ENCODE results near the gene ANKRD36C. TPM values are rescaled to one million over a fixed set of nuclear protein-coding genes. Genes with fewer than 3 reads are reported as not detected.
"Not testable (repeated sequence)": the region's sequence is repeated elsewhere in the genome, so short reads cannot be mapped to it uniquely, and the experiment has no call there.

ANKRD36C gene
- total and polyA plus RNA-seq, 5 experiments from 2014 or later: 8.4 to 71.8 (median 13.6) TPM

GRCh38 chr2:96019909-96020590, 28.4 kb upstream of the ANKRD36C start:
- H3K4me1 Mint-ChIP-seq, H3K36me3 Mint-ChIP-seq, H3K27ac Mint-ChIP-seq, DNase-seq, H3K27me3 Mint-ChIP-seq, ATAC-seq, H3K4me3 Mint-ChIP-seq, POLR2A ChIA-PET, H3K9me3 Mint-ChIP-seq: not testable (repeated sequence)

- not testable (repeated sequence) for H3K9me3 Mint-ChIP-seq
Observed at GRCh38 chr2:96016321-96016720, 24.7 kb upstream of the ANKRD36C start.

GRCh38 chr2:96012792-96013264, 21.2 kb upstream of the ANKRD36C start:
- POLR2A ChIA-PET, H3K4me3 Mint-ChIP-seq, H3K36me3 Mint-ChIP-seq, ATAC-seq, DNase-seq, H3K27me3 Mint-ChIP-seq, H3K9me3 Mint-ChIP-seq: not testable (repeated sequence)
- H3K27ac Mint-ChIP-seq: peak overlapping the region in 2 of 10 donors; percentile 5 to 10
- H3K4me1 Mint-ChIP-seq: peaks cover 8 to 18% (median 10%) of the 10 kb centered on the region in 4 donors

More at GRCh38 chr2:96016321-96016720, 24.7 kb upstream of the ANKRD36C start:
- H3K4me3 Mint-ChIP-seq, H3K4me1 Mint-ChIP-seq, H3K27me3 Mint-ChIP-seq, DNase-seq, POLR2A ChIA-PET, H3K36me3 Mint-ChIP-seq, ATAC-seq: not testable (repeated sequence)
- H3K27ac Mint-ChIP-seq: peak overlapping the region in 2 of 10 donors; percentile 8 to 63

- H3K4me3 Mint-ChIP-seq: peak overlapping the region in 3 of 10 donors; percentile 7 to 18 (median 14)
- H3K36me3 Mint-ChIP-seq, POLR2A ChIA-PET, H3K9me3 Mint-ChIP-seq, ATAC-seq, H3K27me3 Mint-ChIP-seq, DNase-seq: not testable (repeated sequence)
- H3K27ac Mint-ChIP-seq: peak overlapping the region in 6 of 10 donors; percentile 4 to 77 (median 54)
- H3K4me1 Mint-ChIP-seq: peaks cover 8 to 18% (median 10%) of the 10 kb centered on the region in 4 donors
Observed at GRCh38 chr2:96012086-96012791, 20.6 kb upstream of the ANKRD36C start.

GRCh38 chr2:96011129-96011455, 19.5 kb upstream of the ANKRD36C start:
- DNase-seq: peak in 4 of 10 donors; percentile 11 to 18 (median 14)
- H3K9me3 Mint-ChIP-seq, POLR2A ChIA-PET, H3K36me3 Mint-ChIP-seq: not testable (repeated sequence)
- Mint-ChIP-seq H3K27me3 (peaks cover 0 to 13% (median 0%) of the 10 kb centered on the region in 5 donors), H3K4me1 (peaks cover 8 to 18% (median 10%) of the 10 kb centered on the region in 4 donors), H3K4me3 (peak overlapping the region; percentile 23 to 77 (median 57)), H3K27ac (peak overlapping the region in 5 of 10 donors; percentile 15 to 66 (median 52))
- ATAC-seq: peak; percentile 2 to 11

GRCh38 chr2:96010320-96011128, 18.9 kb upstream of the ANKRD36C start:
- H3K9me3 Mint-ChIP-seq, H3K36me3 Mint-ChIP-seq, POLR2A ChIA-PET: not testable (repeated sequence)
- H3K27ac Mint-ChIP-seq: peak overlapping the region; percentile 54 to 94 (median 89)
- H3K4me1 Mint-ChIP-seq: peaks cover 8 to 18% (median 10%) of the 10 kb centered on the region in 4 donors
- ATAC-seq (peak; percentile 99), DNase-seq (peak; percentile 92 to 98 (median 94))
- H3K4me3 Mint-ChIP-seq: peak overlapping the region; percentile 73 to 88 (median 82)
- peaks cover 0 to 18% (median 4%) of the 10 kb centered on the region in 5 donors for H3K27me3 Mint-ChIP-seq

GRCh38 chr2:96009833-96010232, 18.2 kb upstream of the ANKRD36C start:
- POLR2A ChIA-PET, H3K9me3 Mint-ChIP-seq, H3K36me3 Mint-ChIP-seq: not testable (repeated sequence)
- peak overlapping the region; percentile 54 to 94 (median 89) for H3K27ac Mint-ChIP-seq
- peaks cover 2 to 25% (median 9%) of the 10 kb centered on the region in 5 donors for H3K27me3 Mint-ChIP-seq
- ATAC-seq (peak; percentile 4 to 11), DNase-seq (peak in 3 of 10 donors; percentile 5 to 8 (median 7))
- peaks cover 8 to 18% (median 10%) of the 10 kb centered on the region in 4 donors for H3K4me1 Mint-ChIP-seq
- H3K4me3 Mint-ChIP-seq: peak overlapping the region; percentile 73 to 88 (median 82)

- DNase-seq, ATAC-seq, H3K36me3 Mint-ChIP-seq, H3K9me3 Mint-ChIP-seq, POLR2A ChIA-PET: not testable (repeated sequence)
- peak overlapping the region in 2 of 10 donors; percentile 17 to 63 for H3K27ac Mint-ChIP-seq
- peaks cover 8 to 18% (median 10%) of the 10 kb centered on the region in 4 donors for H3K4me1 Mint-ChIP-seq
- peak overlapping the region in 4 of 10 donors; percentile 36 to 65 (median 42) for H3K4me3 Mint-ChIP-seq
- H3K27me3 Mint-ChIP-seq: peaks cover 4 to 28% (median 13%) of the 10 kb centered on the region in 5 donors
Observed at GRCh38 chr2:96008051-96008450, 16.4 kb upstream of the ANKRD36C start.

GRCh38 chr2:96006248-96006647, 14.6 kb upstream of the ANKRD36C start:
- POLR2A ChIA-PET: not testable (repeated sequence)

GRCh38 chr2:95992520-95993272, 1.1 kb upstream of the ANKRD36C start:
- not testable (repeated sequence) for H3K4me1 Mint-ChIP-seq, H3K9me3 Mint-ChIP-seq, H3K36me3 Mint-ChIP-seq
- peak overlapping the region in 9 of 10 donors; percentile 85 to 96 (median 95) for H3K27ac Mint-ChIP-seq
- peak overlapping the region; percentile 83 to 96 (median 93) for H3K4me3 Mint-ChIP-seq
- DNase-seq (peak in 9 of 10 donors; percentile 37 to 78 (median 59)), ATAC-seq (peak; percentile 57 to 65)
- POLR2A ChIA-PET: interaction anchor here (1.3 to 1.5 kb wide), 4 partner anchors 125 to 216 kb away, joined by 3 to 6 read pairs (median 4); partner anchors contain the start of genes ASTL and STARD7
- H3K27me3 Mint-ChIP-seq: peaks cover 2 to 27% (median 8%) of the 10 kb centered on the region in 5 donors

More at GRCh38 chr2:96006248-96006647, 14.6 kb upstream of the ANKRD36C start:
- Mint-ChIP-seq H3K27ac (peak overlapping the region in 1 of 10 donors; percentile 7), H3K27me3 (peaks cover 9 to 37% (median 13%) of the 10 kb centered on the region in 5 donors), H3K4me1 (peaks cover 8 to 11% (median 10%) of the 10 kb centered on the region in 4 donors), H3K9me3 (peaks cover 0 to 10% (median 0%) of the 10 kb centered on the region in 9 donors)
- not testable (repeated sequence) for H3K36me3 Mint-ChIP-seq, H3K4me3 Mint-ChIP-seq, DNase-seq, ATAC-seq

GRCh38 chr2:95992102-95992501, 478 bp upstream of the ANKRD36C start:
- not testable (repeated sequence) for H3K4me1 Mint-ChIP-seq, H3K9me3 Mint-ChIP-seq, H3K36me3 Mint-ChIP-seq
- POLR2A ChIA-PET: interaction anchor here (1.3 to 1.5 kb wide), 4 partner anchors 125 to 217 kb away, joined by 3 to 6 read pairs (median 4); partner anchors contain the start of genes ASTL and STARD7
- peak overlapping the region; percentile 58 to 99 (median 94) for H3K4me3 Mint-ChIP-seq
- DNase-seq: peak in 8 of 10 donors; percentile 10 to 61 (median 46)
- peak; percentile 45 to 48 for ATAC-seq
- peaks cover 2 to 27% (median 8%) of the 10 kb centered on the region in 5 donors for H3K27me3 Mint-ChIP-seq
- H3K27ac Mint-ChIP-seq: peak overlapping the region in 8 of 10 donors; percentile 43 to 97 (median 68)

Measured in naive thymus-derived CD8-positive, alpha-beta T cell (primary cell).